HT1080 (cell line): ENCODE results near the gene CRABP2. TPM values are rescaled to one million over a fixed set of nuclear protein-coding genes. Genes with fewer than 3 reads are reported as not detected.

Experiments used
- DNase-seq: peaks from one replicate; pipeline ENCODE4 v3.0.0-alpha.2; 2015; ENCODE audit warnings: low read depth
- total RNA-seq: library from RNA; depleted of rRNA; stranded (reverse); fragments of >200 nt; shearing (Covaris generic); gene quantifications from 2 replicates; pipeline ENCODE4 v1.2.3, GENCODE V29; 2014; rRNA removed

Gene CRABP2
- total RNA-seq, 1 experiment from 2014 or later: 8.6 TPM

DNA sequence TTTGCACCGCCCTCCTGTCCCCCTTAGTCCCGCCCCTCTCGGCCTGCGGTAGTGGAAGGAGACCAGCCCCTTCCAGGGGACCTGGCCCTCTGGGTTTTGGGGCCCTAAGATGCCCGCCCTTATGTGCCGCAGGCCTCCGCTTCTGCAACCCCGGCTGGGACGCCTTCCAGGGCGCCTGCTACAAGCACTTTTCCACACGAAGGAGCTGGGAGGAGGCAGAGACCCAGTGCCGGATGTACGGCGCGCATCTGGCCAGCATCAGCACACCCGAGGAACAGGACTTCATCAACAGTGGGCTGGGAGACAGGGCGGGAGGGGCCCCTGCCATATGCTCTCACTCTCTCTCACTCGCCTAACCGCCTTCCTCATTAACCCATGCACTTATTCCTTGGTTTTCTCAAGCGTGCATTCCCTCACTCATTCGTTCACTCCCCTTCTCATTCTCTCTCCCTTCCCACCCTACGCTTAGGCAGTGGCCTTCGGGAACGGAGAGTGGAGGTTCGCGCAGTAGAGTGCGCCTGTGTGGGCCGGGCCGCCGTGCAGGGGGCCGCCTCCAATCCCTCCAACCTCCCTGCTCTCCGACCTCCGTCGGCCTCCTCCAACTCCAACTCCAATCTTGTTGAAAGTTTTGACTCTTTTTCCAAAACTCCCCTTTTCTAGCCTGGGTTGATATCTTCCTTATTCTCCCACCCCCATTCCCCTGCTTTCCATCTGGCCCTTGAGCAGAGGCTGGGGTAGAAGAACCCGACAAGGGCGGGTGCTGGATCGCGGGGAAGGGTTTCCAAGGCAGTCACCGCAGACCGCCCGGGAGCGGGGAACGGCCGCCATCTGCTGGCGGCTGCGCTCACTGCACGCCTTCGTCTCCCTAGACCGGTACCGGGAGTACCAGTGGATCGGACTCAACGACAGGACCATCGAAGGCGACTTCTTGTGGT is 48.3 kb downstream of the CRABP2 start:
- DNase-seq: peak; percentile 44

DNA sequence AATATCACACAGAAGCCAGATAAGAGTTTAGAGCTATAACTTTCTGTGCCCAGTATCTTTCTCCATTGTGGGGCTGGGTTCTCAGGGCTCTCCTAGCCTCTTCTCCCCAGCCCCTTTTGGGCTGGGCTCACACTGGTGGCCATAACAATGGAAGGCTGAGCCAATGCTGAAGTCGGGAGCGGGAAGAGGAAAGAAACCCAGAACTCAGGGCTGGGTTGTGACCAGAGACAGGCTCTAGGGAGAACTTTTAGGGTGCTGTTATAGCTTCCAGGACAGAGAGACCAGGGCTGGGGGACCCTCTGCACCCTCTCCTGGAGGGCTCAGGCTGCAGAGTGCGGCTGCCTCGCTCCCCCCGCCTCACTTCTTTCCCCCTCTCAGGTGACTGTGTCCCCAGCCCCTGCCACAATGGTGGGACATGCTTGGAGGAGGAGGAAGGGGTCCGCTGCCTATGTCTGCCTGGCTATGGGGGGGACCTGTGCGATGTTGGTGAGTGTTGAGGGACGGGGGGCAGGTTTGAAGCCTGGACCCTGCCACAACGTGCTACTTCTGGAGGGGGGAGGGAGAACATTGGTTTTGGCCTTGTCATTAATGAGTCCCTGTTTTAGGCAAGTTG is 49.4 kb downstream of the CRABP2 start:
- no peak for DNase-seq

DNA sequence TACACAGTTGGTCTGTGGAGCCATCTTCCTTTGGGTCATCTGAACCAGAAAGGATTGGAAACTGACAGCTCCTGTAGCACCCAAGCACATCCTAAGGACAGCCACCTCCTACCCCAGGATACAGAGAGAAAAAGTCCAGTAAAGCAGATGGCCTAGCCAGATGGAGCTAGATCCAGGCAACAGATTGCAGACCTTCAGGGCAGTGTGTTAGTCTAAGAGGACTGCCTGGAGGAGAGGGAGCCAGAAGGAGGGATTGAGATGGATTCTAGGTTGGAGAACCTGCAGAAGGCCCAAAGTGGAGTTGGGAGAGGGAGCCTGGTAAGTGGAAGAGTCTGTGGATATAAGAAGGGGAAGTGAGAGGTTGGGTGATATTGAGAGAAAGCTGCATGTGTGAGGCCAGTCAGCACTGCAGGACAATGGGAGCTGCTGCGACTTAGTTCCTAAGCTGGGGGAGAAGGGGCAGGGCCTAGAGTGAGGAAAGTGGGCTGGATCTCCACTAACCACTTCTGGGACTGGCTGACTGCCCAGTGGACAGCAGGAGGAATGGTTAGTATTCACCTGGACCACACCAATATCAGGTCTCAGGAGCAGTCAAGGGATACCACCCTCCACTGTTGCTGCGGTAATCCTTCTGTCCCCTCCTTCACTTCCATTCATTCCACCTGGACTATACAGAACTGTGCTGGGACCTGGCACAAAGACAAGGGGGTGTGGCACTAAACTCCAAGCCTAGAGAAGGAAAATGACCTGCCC is 50.1 kb downstream of the CRABP2 start:
- no peak for DNase-seq

DNA sequence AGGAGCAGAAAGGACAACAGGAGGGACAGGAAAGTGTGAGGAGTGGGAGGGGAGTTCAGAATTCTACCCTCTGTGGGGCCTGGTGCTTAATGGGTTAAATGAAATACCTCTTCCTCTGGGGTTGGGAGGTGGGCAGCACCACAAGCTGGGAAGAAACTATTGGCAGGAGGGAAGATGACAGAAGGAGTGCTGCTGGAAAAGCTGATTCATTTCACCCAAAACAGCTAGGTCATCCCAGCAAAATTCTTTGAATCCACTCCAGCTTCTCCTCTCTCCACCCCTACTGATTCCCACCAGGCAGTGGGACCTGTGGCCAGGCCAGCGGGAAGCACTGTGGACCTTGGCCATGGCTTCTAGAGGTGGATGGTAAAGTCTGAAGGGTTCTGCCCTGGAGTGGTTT is 50.7 kb downstream of the CRABP2 start:
- no peak for DNase-seq

DNA sequence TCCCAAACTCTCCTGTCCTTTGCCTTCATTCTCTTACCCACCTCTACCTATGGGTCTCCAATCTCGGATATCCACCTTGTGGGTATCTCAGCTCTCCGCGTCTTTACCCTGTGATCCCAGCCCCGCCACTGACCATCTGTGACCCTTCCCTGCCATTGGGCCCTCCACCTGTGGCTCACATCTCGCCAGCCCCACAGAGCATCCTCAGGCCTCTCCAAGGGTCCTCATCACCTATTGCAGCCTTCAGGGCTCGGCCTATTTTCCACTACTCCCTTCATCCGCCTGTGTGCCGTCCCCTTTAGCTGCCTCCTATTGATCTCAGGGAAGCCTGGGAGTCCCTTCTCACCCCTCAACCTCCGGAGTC is 52.4 kb downstream of the CRABP2 start:
- DNase-seq: no peak

DNA sequence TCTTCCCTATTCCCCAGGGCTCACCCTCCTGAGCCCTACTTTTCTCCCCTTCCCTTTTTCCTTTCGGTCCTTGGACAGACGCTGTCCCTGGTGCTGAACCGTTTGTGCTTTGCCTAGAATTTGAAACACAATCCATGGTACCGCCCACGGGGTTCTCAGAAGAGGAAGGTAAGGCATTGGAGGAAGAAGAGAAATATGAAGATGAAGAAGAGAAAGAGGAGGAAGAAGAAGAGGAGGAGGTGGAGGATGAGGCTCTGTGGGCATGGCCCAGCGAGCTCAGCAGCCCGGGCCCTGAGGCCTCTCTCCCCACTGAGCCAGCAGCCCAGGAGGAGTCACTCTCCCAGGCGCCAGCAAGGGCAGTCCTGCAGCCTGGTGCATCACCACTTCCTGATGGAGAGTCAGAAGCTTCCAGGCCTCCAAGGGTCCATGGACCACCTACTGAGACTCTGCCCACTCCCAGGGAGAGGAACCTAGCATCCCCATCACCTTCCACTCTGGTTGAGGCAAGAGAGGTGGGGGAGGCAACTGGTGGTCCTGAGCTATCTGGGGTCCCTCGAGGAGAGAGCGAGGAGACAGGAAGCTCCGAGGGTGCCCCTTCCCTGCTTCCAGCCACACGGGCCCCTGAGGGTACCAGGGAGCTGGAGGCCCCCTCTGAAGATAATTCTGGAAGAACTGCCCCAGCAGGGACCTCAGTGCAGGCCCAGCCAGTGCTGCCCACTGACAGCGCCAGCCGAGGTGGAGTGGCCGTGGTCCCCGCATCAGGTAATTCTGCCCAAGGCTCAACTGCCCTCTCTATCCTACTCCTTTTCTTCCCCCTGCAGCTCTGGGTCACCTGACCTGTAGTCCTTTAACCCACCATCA is 53.0 kb downstream of the CRABP2 start:
- no peak for DNase-seq

Other genes starting within 250 kb of the CRABP2 start
- 21.6 and 27.9 TPM in 2 replicates for gene MEF2D, start 204.8 kb downstream of the CRABP2 start, total RNA-seq
- 39.5 and 41.8 TPM in 2 replicates for gene IQGAP3, start 133.0 kb downstream of the CRABP2 start, total RNA-seq
- not detected in 2 replicates for gene TTC24, start 125.9 kb downstream of the CRABP2 start, total RNA-seq
- gene NAXE, start 113.8 kb downstream of the CRABP2 start, total RNA-seq: 106 and 116 TPM in 2 replicates
- gene GPATCH4, start 104.1 kb downstream of the CRABP2 start, total RNA-seq: 42.5 and 52.7 TPM in 2 replicates
- gene HAPLN2, start 86.2 kb downstream of the CRABP2 start, total RNA-seq: not detected in 2 replicates
- gene BCAN, start 63.5 kb downstream of the CRABP2 start, total RNA-seq: 0.03 TPM in 1 of 2 replicates, not detected in the other
- 0.03 and 0.13 TPM in 2 replicates for gene NES, start 28.2 kb downstream of the CRABP2 start, total RNA-seq
- gene METTL25B, start 22.9 kb upstream of the CRABP2 start, total RNA-seq: 10.9 and 15.7 TPM in 2 replicates
- gene ISG20L2, start 23.2 kb upstream of the CRABP2 start, total RNA-seq: 27.6 and 39.8 TPM in 2 replicates
- gene MRPL24, start 35.5 kb upstream of the CRABP2 start, total RNA-seq: 163 and 192 TPM in 2 replicates
- gene HDGF, start 46.1 kb upstream of the CRABP2 start, total RNA-seq: 522 and 576 TPM in 2 replicates
- 69.5 and 122 TPM in 2 replicates for gene PRCC, start 62.0 kb upstream of the CRABP2 start, total RNA-seq
- gene SH2D2A, start 111.3 kb upstream of the CRABP2 start, total RNA-seq: 4.6 and 8.2 TPM in 2 replicates
- not detected in 2 replicates for gene INSRR, start 153.5 kb upstream of the CRABP2 start, total RNA-seq
- 0.60 and 1.3 TPM in 2 replicates for gene NTRK1, start 155.3 kb upstream of the CRABP2 start, total RNA-seq
- gene PEAR1, start 188.1 kb upstream of the CRABP2 start, total RNA-seq: 4.1 and 5.2 TPM in 2 replicates
- gene LRRC71, start 215.0 kb upstream of the CRABP2 start, total RNA-seq: not detected in 2 replicates